Activated T-helper 2 cell treated with anti-CD3 and anti-CD28 coated beads, Interferon-gamma antibody, Interleukin-2, Interleukin-4, amounts not matched to agents 10 μg/mL and 5 μg/mL and 100 μg/mL, durations not matched to agents 14 hours and 24 hours and 36 hours (primary cell): Measurements from ENCODE around the gene ANXA6. TPM values are rescaled to one million over a fixed set of nuclear protein-coding genes. Genes with fewer than 3 reads are reported as not detected.

Experiments
- DNase-seq: peaks from one replicate; pipeline ENCODE4 v3.0.0; 2021; ENCODE audit warnings: low spot score
- H3K27ac Mint-ChIP-seq: one replicate; pipeline ENCODE4 v1.8.0; 2021; ENCODE audit warnings: mixed read lengths
- H3K27me3 Mint-ChIP-seq: one replicate; pipeline ENCODE4 v1.8.0; 2021; ENCODE audit warnings: low read depth, mixed read lengths
- H3K36me3 Mint-ChIP-seq: one replicate; pipeline ENCODE4 v1.8.0; 2021; ENCODE audit warnings: low read depth, mixed read lengths
- H3K4me1 Mint-ChIP-seq: one replicate; pipeline ENCODE4 v1.8.0; 2021; ENCODE audit warnings: low read depth, mixed read lengths
- H3K4me3 Mint-ChIP-seq: one replicate; pipeline ENCODE4 v1.8.0; 2021; ENCODE audit warnings: low read depth, mild to moderate bottlenecking, moderate library complexity, mixed read lengths
- H3K9me3 Mint-ChIP-seq: one replicate; pipeline ENCODE4 v1.8.0; 2021; ENCODE audit warnings: mixed read lengths
- intact Hi-C: fragments of 100-400 bp; cut with micrococcal nuclease; formaldehyde crosslinking; loops from one replicate; pipeline ENCODE4 v1.15.1; 2023
- total RNA-seq: library from RNA; stranded (reverse); gene quantifications from 2 replicates; pipeline ENCODE4 v1.2.3, GENCODE V29; 2022

Gene ANXA6
- total RNA-seq, 1 donor from 2014 or later = 560 TPM

DNA sequence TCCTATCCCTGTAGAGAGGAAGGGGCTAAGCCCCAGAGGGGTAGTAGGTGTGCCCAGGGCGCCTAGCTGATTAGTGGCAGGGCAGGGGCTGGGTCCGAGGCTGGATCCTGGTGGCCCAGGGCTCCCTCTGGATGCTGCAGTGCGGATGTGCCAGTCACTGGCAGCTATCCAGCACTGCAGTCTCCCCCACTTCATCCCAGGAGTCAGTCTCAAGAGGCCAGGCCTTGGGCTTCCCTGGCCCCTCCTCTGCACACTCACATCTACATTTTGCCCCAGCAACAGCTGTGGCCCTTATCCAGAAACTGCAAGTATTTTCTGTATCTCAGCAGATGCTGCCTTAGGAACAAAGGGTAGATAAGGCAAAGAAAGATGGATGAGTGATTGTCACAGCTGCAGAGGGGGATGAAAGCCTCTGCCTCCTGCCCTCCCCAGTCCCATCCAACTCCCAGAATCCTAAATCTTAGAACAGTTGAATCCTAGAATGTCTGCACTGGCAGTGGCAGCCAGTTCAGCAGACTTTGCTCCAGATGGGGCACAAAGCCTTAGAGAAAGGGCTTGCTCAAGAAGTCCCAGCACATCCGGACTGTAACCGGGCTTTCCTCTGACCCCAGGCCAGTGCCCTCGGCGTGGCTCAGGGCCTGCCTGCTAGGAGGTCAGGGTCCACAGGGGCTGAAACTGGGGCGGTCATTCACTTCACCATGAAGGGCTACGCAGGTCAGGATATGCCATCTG lies 1.6 kb downstream of the ANXA6 start:
- no peaks in the 10 kb centered on the region for H3K27me3 Mint-ChIP-seq
- no peaks in the 10 kb centered on the region for H3K9me3 Mint-ChIP-seq
- H3K36me3 Mint-ChIP-seq = peaks cover 47% of the 10 kb centered on the region
- no peak for DNase-seq
- peak overlapping the region; percentile 90 for H3K27ac Mint-ChIP-seq
- peaks cover 63% of the 10 kb centered on the region for H3K4me1 Mint-ChIP-seq
- intact Hi-C loops = loop anchor here (1.0 to 10.0 kb wide), 4 partner anchors 76 to 701 kb away; partner anchors contain the start of genes ATOX1 and RBM22
- peak overlapping the region; percentile 96 for H3K4me3 Mint-ChIP-seq

DNA sequence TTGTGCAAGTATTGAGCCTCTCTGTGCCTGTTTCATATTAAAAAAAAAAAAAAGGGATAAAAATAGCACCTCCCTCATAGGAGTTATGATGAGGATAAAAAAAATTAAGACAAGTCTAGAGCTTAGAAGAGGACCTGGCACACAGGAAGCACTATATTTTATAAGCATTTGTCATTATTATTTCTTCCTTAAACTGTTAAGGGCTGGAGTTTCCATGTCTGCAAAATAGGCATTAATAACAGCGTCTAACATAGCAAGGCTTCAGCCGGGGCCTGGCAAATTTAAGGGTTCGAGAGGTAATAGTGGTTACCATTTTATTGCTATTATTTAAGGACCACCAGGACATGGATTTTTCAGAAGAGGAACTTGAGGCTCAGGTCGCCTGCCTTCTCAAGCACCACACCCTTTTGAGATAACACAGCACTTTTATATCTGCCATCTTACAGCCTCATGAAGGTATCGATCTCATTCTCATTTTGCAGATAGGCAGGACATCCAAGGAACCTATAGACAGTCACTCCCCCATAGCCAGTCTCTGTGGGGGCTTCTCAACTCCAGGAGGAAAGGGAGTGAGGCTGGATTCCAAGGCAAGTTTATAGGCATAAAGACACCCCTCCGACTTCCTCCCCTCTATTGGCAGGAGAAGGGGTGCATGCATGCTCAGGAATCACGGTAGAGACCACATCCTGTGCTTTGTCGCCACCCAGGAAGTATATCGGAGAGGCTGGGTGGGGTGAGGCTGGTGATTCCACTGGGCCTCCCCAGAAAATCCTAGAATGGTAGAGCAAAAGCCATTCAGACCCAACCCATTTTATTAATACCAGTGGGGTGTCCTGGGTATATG lies 2.4 kb downstream of the ANXA6 start:
- peak overlapping the region; percentile 90 for H3K27ac Mint-ChIP-seq
- no peaks in the 10 kb centered on the region for H3K9me3 Mint-ChIP-seq
- peak overlapping the region; percentile 96 for H3K4me3 Mint-ChIP-seq
- peaks cover 53% of the 10 kb centered on the region for H3K36me3 Mint-ChIP-seq
- peak; percentile 63 for DNase-seq
- intact Hi-C loops = loop anchor here (1.0 to 10.0 kb wide), 5 partner anchors 14 to 700 kb away; partner anchors contain the start of genes ATOX1 and RBM22
- peaks cover 71% of the 10 kb centered on the region for H3K4me1 Mint-ChIP-seq
- H3K27me3 Mint-ChIP-seq = no peaks in the 10 kb centered on the region

DNA sequence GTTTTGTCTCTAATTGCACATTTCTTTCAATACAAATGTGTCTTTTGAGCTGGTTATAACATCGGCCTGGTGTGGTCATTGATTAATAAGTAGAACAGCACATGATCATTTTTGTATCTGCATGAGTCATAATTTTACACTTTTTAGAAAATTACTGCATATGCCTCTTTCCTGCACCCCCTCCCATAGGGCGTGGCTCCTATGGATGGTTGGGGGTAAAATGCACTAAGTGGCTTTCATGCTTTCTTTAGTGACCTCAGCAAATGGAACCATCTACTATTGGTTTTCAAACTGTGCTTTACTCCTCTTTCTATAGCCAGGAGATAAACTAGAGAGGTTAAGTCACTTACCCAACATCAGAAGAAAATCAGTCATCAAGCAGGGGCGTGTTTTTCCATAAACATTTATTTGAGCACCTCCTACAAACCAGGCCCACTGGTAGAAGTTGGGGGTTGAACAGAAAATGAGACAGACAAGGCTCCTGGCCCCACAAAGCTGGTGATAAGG lies 3.8 kb downstream of the ANXA6 start:
- no peak for DNase-seq
- peaks cover 76% of the 10 kb centered on the region for H3K4me1 Mint-ChIP-seq
- intact Hi-C loops = loop anchor here (1.0 to 10.0 kb wide), 7 partner anchors 13 to 699 kb away; partner anchors contain the start of genes ATOX1 and GM2A
- peaks cover 57% of the 10 kb centered on the region for H3K36me3 Mint-ChIP-seq
- no peaks in the 10 kb centered on the region for H3K9me3 Mint-ChIP-seq
- peak overlapping the region; percentile 94 for H3K27ac Mint-ChIP-seq
- H3K27me3 Mint-ChIP-seq = no peaks in the 10 kb centered on the region
- peak overlapping the region; percentile 61 for H3K4me3 Mint-ChIP-seq

DNA sequence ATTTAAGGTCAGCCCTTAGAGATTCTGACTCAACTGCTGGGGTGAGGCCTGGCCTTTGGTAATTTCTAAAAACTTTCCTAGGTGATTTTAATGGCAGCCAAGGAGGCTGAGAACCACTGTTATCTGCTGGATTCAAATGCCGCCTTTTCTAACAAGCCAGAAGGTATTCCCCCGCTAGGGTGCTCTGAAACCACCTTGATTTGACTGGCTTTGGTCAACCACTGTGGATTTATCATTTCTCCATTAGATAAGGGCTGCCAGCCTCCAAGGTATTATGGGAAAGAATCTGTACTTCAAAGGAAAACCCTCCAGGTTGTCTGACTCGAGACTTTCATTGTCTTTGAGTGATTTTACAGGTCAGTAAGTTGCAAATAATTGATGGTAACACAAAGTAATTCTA lies 4.3 kb downstream of the ANXA6 start:
- H3K9me3 Mint-ChIP-seq = no peaks in the 10 kb centered on the region
- peak overlapping the region; percentile 61 for H3K4me3 Mint-ChIP-seq
- peaks cover 75% of the 10 kb centered on the region for H3K4me1 Mint-ChIP-seq
- no peak for DNase-seq
- intact Hi-C loops = loop anchor here (1.0 to 10.0 kb wide), 6 partner anchors 61 to 698 kb away; partner anchors contain the start of genes ATOX1 and GM2A
- peaks cover 62% of the 10 kb centered on the region for H3K36me3 Mint-ChIP-seq
- no peaks in the 10 kb centered on the region for H3K27me3 Mint-ChIP-seq
- H3K27ac Mint-ChIP-seq = peak overlapping the region; percentile 94

DNA sequence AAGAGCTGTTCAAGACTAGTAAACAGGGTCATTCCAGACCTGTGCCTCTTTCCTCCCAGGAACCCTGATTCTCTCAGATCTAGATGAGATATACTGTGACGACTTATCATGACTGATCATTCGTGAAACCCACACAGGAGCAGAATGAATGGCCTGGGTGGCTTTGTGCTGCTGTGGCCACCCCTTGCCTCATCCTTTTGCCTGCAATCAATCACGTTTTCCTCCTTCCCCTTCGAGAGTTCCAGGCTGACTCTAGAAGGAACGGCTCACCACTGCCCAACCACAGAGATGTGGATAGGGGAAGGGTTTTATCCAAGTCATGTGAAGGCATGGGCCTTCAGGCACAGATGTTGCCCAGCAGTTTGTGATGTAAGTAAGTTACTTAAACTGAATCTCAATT lies 5.8 kb downstream of the ANXA6 start:
- peak overlapping the region; percentile 59 for H3K4me3 Mint-ChIP-seq

DNA sequence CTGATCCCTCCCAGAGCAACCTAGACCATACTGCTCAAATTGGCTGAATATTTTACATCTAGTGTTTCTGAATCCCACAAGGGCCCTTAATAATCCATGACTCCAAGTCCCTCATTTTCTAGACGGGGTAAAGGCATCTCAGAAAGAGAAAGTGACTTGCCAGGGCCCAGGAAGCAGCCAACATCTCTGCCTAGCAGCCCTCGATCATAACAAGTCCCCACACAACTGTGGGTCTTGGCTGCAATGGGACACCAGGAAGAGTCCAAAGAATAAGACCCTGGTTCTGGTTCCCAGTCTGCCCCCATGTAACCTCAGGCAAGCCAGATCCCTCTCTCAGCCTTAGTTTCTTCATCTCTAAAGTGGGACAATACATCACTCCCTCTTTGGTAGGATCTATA lies 6.3 kb downstream of the ANXA6 start:
- no peak for DNase-seq
- Mint-ChIP-seq H3K27me3 (no peaks in the 10 kb centered on the region), H3K4me3 (peak overlapping the region; percentile 59), H3K4me1 (peaks cover 78% of the 10 kb centered on the region), H3K36me3 (peaks cover 76% of the 10 kb centered on the region), H3K9me3 (no peaks in the 10 kb centered on the region), H3K27ac (peak overlapping the region; percentile 86)
- intact Hi-C loops = loop anchor here (1.0 to 10.0 kb wide), 5 partner anchors 26 to 696 kb away; partner anchors contain the start of gene ATOX1

More for the DNA sequence above, 5.8 kb downstream of the ANXA6 start:
- H3K36me3 Mint-ChIP-seq = peaks cover 74% of the 10 kb centered on the region
- intact Hi-C loops = loop anchor here (1.0 to 10.0 kb wide), 7 partner anchors 27 to 697 kb away; partner anchors contain the start of gene ATOX1
- H3K27me3 Mint-ChIP-seq = no peaks in the 10 kb centered on the region
- peaks cover 80% of the 10 kb centered on the region for H3K4me1 Mint-ChIP-seq
- H3K9me3 Mint-ChIP-seq = no peaks in the 10 kb centered on the region
- DNase-seq = peak; percentile 36
- peak overlapping the region; percentile 86 for H3K27ac Mint-ChIP-seq

DNA sequence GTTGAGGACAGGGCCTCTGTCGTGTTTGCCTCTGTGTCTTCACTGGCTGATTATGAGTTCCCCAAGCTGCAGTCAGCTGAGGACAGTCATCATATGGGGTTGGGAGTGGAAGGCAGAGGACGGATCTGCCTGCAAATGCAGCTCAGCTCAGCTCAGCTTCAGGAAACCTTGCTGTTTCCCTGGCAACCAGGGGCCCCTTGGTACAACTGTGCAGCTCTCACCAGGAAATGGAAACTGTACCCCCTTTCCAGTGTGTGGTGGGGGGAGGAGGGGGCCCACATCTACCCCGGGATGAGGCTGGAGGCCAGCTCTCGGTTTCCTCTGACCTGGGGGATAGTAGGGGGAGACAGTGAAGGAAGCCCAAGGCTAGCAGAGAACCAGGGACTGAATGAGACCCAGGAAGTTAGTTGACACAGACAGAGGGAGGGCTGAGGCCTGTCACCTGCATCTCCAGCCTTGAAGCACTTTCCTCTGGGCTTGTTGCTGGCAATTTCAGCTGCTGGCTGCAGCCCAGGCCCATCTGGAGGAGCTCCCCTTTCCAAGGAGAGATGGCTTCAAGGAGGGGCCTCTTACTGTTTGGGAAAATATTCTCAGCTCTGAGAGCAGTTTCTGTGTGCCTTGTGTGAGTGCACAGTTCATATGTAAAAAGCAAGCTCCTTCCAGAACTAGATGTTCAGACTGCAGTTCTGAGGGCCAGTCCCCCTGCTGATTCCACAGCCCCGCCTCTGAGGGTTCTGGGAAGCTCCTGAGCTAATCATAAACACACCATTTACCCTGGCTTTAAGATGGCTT lies 6.9 kb downstream of the ANXA6 start:
- Mint-ChIP-seq H3K4me3 (peak overlapping the region; percentile 59), H3K36me3 (peaks cover 76% of the 10 kb centered on the region), H3K27me3 (no peaks in the 10 kb centered on the region), H3K27ac (peak overlapping the region; percentile 86), H3K4me1 (peaks cover 78% of the 10 kb centered on the region), H3K9me3 (no peaks in the 10 kb centered on the region)
- intact Hi-C loops = loop anchor here (1.0 to 10.0 kb wide), 6 partner anchors 9 to 696 kb away; partner anchors contain the start of gene ATOX1
- DNase-seq = peak; percentile 69

DNA sequence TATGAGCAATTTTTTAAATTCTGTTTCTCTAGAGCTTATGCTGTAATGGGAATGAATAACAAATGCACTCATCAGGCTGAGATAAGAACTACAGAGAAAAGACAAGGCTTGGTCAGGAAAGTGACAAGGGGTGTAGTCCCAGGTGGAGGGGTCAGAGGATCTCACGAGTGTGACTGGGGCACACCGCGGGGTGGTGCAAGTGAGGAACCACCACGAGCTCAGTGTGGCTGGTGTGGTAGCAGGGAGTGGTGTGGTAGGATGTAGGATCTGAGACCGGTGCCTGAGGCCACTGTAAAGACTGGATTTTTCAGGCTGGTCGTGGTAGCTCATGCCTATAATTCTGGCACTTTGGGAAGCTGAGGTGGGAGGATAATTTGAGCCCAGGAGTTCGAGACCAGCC lies 9.0 kb downstream of the ANXA6 start:
- H3K4me3 Mint-ChIP-seq = peak overlapping the region; percentile 17
- H3K27ac Mint-ChIP-seq = peak overlapping the region; percentile 72
- H3K27me3 Mint-ChIP-seq = no peaks in the 10 kb centered on the region
- H3K4me1 Mint-ChIP-seq = peaks cover 79% of the 10 kb centered on the region
- DNase-seq = no peak
- intact Hi-C loops = no loop called here
- H3K36me3 Mint-ChIP-seq = peaks cover 78% of the 10 kb centered on the region
- H3K9me3 Mint-ChIP-seq = no peaks in the 10 kb centered on the region

DNA sequence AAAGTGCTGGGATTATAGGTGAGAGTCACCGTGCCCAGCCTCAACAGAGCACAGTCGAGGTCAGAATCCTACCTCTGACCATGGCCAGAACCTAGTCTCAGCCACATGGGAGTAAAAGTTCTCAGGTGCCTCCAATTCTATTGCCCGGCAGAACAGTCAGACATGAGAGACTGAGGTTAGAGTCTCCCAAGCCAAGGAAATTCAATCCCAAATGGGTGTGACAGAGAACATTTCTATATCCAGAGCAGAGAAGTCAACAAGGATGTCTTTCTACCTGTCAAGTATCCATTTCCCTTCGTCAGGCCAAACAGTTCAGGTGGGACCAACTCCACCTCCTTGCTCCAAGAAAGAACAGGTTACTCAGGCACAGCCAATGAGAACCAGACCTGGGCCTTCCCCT lies 10.5 kb downstream of the ANXA6 start:
- H3K27me3 Mint-ChIP-seq = no peaks in the 10 kb centered on the region
- no peak for DNase-seq
- H3K4me1 Mint-ChIP-seq = peaks cover 80% of the 10 kb centered on the region
- peak overlapping the region; percentile 6 for H3K27ac Mint-ChIP-seq
- H3K9me3 Mint-ChIP-seq = no peaks in the 10 kb centered on the region
- intact Hi-C loops = no loop called here
- H3K4me3 Mint-ChIP-seq = no peak overlapping the region
- peaks cover 78% of the 10 kb centered on the region for H3K36me3 Mint-ChIP-seq

DNA sequence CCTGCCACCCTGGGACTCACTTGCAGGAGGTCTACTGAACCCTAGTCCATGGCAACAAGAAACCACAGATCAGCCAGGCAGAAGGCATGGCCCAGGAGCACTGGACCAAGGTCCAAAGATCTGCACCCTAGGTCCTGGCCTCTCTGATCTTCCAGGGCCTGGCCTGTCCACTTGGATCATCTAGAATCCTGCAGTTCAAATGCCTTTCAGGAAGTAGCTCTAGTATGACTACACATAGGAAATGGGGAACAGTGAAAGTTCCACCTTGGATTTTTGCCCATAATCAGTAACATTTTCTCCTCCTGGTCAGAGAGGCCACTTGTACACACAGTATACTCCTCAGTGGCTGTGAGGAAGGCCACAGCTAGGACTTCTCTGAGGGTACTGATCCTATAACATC lies 11.5 kb downstream of the ANXA6 start:
- no peak for DNase-seq
- no peak overlapping the region for H3K4me3 Mint-ChIP-seq
- intact Hi-C loops = no loop called here
- peak overlapping the region; percentile 23 for H3K27ac Mint-ChIP-seq
- peaks cover 82% of the 10 kb centered on the region for H3K36me3 Mint-ChIP-seq
- no peaks in the 10 kb centered on the region for H3K9me3 Mint-ChIP-seq
- H3K27me3 Mint-ChIP-seq = no peaks in the 10 kb centered on the region
- H3K4me1 Mint-ChIP-seq = peaks cover 80% of the 10 kb centered on the region

DNA sequence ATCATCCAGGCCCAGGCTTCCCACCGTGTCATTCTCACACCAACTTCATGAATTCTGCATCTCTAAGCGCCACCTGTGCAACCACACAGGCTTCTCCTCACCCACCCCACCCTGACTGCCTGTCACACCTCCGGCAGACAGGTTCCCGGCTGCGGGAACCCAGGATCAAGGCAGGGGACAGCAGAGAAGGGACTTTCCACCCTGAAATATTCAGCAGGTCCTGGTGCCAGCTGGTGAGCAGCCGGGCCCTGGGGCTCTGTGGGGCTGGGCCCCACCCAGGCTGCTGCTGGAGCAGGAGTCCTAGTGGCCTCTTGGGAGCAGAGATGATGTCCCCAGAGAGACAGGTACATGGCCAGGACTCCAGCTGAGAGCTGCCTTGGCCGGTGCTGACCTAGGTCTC lies 12.7 kb downstream of the ANXA6 start:
- DNase-seq = no peak
- Mint-ChIP-seq H3K9me3 (no peaks in the 10 kb centered on the region), H3K4me1 (peaks cover 78% of the 10 kb centered on the region), H3K27me3 (no peaks in the 10 kb centered on the region), H3K4me3 (no peak overlapping the region), H3K36me3 (peaks cover 81% of the 10 kb centered on the region), H3K27ac (no peak overlapping the region)
- intact Hi-C loops = no loop called here

DNA sequence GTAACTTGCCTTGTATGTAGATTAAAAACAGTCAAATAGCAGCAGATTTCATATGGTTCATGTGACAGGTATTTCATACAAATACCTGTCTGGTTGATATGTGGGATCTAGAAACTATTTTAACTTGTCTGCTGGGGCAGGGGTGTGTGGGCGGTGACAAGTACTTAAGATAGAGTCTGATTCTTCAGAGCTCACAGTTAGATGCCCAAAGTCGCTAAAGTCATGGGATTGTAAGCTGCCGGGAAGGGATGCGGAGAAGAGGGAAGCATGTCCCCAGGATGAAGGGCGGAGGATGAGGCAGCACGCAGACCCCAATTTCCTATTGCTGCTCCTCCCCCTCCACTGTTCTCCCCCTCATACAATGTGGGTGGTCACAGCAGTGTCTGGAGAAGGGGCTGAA lies 13.3 kb downstream of the ANXA6 start:
- H3K27me3 Mint-ChIP-seq = no peaks in the 10 kb centered on the region
- peaks cover 83% of the 10 kb centered on the region for H3K36me3 Mint-ChIP-seq
- no peak overlapping the region for H3K4me3 Mint-ChIP-seq
- H3K4me1 Mint-ChIP-seq = peaks cover 79% of the 10 kb centered on the region
- DNase-seq = no peak
- intact Hi-C loops = no loop called here
- no peak overlapping the region for H3K27ac Mint-ChIP-seq
- H3K9me3 Mint-ChIP-seq = no peaks in the 10 kb centered on the region
